GM19395 (cell line): ENCODE results near the gene RASEF.
"Not testable (repeated sequence)": the region's sequence is repeated elsewhere in the genome, so short reads cannot be mapped to it uniquely, and the experiment has no call there.

Experiments
- ATAC-seq: cut with Tn5 transposase; IDR thresholded peaks from one replicate; pipeline ENCODE4 v1.9.1; 2021; ENCODE audit warnings: mild to moderate bottlenecking, moderate library complexity; ENCODE audit not compliant: unreplicated experiment

The RASEF gene

GRCh38 chr9:83062651-83063527, at the start of gene RASEF:
Gene RASEF (minus strand): TSS chr9:83063142. CDS start chr9:83062867, 275 bp downstream.
- ATAC-seq: no peak

- no peak for ATAC-seq
Observed at GRCh38 chr9:83111169-83111568, 48.2 kb upstream of the RASEF start.

- ATAC-seq: no peak
Observed at GRCh38 chr9:83109296-83109695, 46.4 kb upstream of the RASEF start.

GRCh38 chr9:83108208-83108607, 45.3 kb upstream of the RASEF start:
- no peak for ATAC-seq

GRCh38 chr9:83106772-83107171, 43.8 kb upstream of the RASEF start:
- ATAC-seq: no peak

- ATAC-seq: no peak
Observed at GRCh38 chr9:83106263-83106662, 43.3 kb upstream of the RASEF start.

- no peak for ATAC-seq
Observed at GRCh38 chr9:83097633-83098032, 34.7 kb upstream of the RASEF start.

- not testable (repeated sequence) for ATAC-seq
Observed at GRCh38 chr9:83093311-83093710, 30.4 kb upstream of the RASEF start.

- ATAC-seq: no peak
Observed at GRCh38 chr9:83081846-83082245, 18.9 kb upstream of the RASEF start.

GRCh38 chr9:83081010-83081409, 18.1 kb upstream of the RASEF start:
- no peak for ATAC-seq

GRCh38 chr9:83075932-83076331, 13.0 kb upstream of the RASEF start:
- ATAC-seq: not testable (repeated sequence)

GRCh38 chr9:83072498-83072897, 9.6 kb upstream of the RASEF start:
- not testable (repeated sequence) for ATAC-seq

- no peak for ATAC-seq
Observed at GRCh38 chr9:83071626-83072025, 8.7 kb upstream of the RASEF start.

- no peak for ATAC-seq
Observed at GRCh38 chr9:83070261-83070660, 7.3 kb upstream of the RASEF start.

- ATAC-seq: no peak
Observed at GRCh38 chr9:83069651-83070050, 6.7 kb upstream of the RASEF start.

- no peak for ATAC-seq
Observed at GRCh38 chr9:83068414-83068813, 5.5 kb upstream of the RASEF start.

GRCh38 chr9:83067579-83067978, 4.6 kb upstream of the RASEF start:
- no peak for ATAC-seq

GRCh38 chr9:83066771-83067170, 3.8 kb upstream of the RASEF start:
- ATAC-seq: no peak

- ATAC-seq: no peak
Observed at GRCh38 chr9:83065233-83065632, 2.3 kb upstream of the RASEF start.

- no peak for ATAC-seq
Observed at GRCh38 chr9:83061990-83062650, 822 bp downstream of the RASEF start.

GRCh38 chr9:83061036-83061435, 1.9 kb downstream of the RASEF start:
- no peak for ATAC-seq

GRCh38 chr9:83060556-83060955, 2.4 kb downstream of the RASEF start:
- ATAC-seq: no peak
